ENCODE data around the gene SMIM10L1.

GRCh38 chr12:11147420-11147819 lies 23.6 kb upstream of the SMIM10L1 start:
- TF ChIP-seq POLR2A (IDR thresholded peaks at IDR 0.05) (no peak), CTCF (IDR thresholded peaks at IDR 0.05) (no peak)

Data from right lobe of liver (tissue), 4 donors.